Sigmoid colon (tissue), 4 donors: ENCODE measurements around the gene DCAF4.

ENCODE experiments used
- POLR2A ChIP-seq, 2 donors: fragments of 450-650 bp; IDR thresholded peaks; one replicate each; pipeline ENCODE4 v1.6.1; 2016; ENCODE audit warnings: antibody characterized with exemption in 2 of 2, mild to moderate bottlenecking in 2 of 2, moderate library complexity in 2 of 2
- POLR2AphosphoS5 ChIP-seq, 4 donors: sonication (generic); formaldehyde crosslinking; IDR thresholded peaks; one replicate each; pipeline ENCODE4 v1.6.1; 2017; ENCODE audit warnings: antibody characterized with exemption in 4 of 4
- TF ChIP-seq, protein P1 (sequence below), 4 experiments: fragments of 450-650 bp in 3 of 4; fragments of 200-600 bp in 1 of 4; IDR thresholded peaks; one replicate each; pipeline ENCODE4 v1.5.1; 2016 to 2019; ENCODE audit warnings: antibody characterized with exemption in 4 of 4, mild to moderate bottlenecking in 3 of 4, moderate library complexity in 2 of 4

DNA sequence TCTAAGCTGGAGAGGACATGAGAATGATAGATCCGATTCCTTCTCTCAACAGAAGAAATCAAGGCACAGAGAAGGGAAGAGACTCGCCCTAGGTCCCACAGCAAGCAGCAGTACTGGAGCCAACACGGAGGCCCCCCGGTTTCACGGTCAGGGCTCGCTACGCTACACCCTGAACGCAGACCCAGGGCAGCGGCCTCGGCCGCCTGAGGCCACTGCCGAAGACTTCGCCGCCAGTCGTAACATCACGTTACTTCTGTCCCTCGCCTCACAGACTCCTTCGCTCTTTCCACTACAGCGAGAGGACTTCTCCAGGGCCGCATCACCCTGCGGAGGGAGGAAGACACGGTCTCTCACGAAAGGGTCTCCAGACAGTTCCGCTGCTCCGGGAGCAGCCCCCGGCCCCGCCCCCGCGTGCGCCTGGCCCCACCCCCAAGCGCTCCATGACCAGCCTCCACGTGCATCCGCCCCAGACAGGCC lies 411 bp upstream of the DCAF4 start:
- TF ChIP-seq, protein P1, sequence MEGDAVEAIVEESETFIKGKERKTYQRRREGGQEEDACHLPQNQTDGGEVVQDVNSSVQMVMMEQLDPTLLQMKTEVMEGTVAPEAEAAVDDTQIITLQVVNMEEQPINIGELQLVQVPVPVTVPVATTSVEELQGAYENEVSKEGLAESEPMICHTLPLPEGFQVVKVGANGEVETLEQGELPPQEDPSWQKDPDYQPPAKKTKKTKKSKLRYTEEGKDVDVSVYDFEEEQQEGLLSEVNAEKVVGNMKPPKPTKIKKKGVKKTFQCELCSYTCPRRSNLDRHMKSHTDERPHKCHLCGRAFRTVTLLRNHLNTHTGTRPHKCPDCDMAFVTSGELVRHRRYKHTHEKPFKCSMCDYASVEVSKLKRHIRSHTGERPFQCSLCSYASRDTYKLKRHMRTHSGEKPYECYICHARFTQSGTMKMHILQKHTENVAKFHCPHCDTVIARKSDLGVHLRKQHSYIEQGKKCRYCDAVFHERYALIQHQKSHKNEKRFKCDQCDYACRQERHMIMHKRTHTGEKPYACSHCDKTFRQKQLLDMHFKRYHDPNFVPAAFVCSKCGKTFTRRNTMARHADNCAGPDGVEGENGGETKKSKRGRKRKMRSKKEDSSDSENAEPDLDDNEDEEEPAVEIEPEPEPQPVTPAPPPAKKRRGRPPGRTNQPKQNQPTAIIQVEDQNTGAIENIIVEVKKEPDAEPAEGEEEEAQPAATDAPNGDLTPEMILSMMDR (IDR thresholded peaks at IDR 0.05), result no peak
- TF ChIP-seq POLR2A (IDR thresholded peaks at IDR 0.05) (no peak), POLR2AphosphoS5 (IDR thresholded peaks at IDR 0.05) (peak in 1 of 4 donors; percentile 17)
